HepG2 (cell line): ENCODE results near the gene PLET1.

ENCODE experiments used
- AFF4 ChIP-seq: sonication (generic); formaldehyde crosslinking; IDR thresholded peaks from 2 replicates; pipeline ENCODE4 v1.4.0; 2020; ENCODE audit warnings: missing genetic modification reagents
- EP300 ChIP-seq, 3 experiments: sonication (generic) in 1 of 3; formaldehyde crosslinking in 1 of 3; IDR thresholded peaks; 2 replicates each; pipeline versions ENCODE4 v1.5.1 to v1.6.1; 2011 to 2020; ENCODE audit warnings: low read depth in 2 of 3, low read length in 2 of 3, borderline replicate concordance in 1 of 3, improper control_type of control experiment in 1 of 3, mild to moderate bottlenecking in 1 of 3, missing genetic modification reagents in 1 of 3, moderate library complexity in 1 of 3
- ZKSCAN8 ChIP-seq: IDR thresholded peaks from 2 replicates; pipeline ENCODE4 v1.6.1; 2016; ENCODE audit warnings: borderline replicate concordance, missing genetic modification reagents, missing compliant biosample characterization
- ZNF33B ChIP-seq: sonication (generic); formaldehyde crosslinking; IDR thresholded peaks from 2 replicates; pipeline ENCODE4 v1.5.1; 2020; ENCODE audit warnings: mild to moderate bottlenecking, missing genetic modification reagents

GRCh38 chr11:112212710-112213109, 48.0 kb downstream of the PLET1 start:
- TF ChIP-seq ZKSCAN8 (CRISPR knock-in tag) (no peak), AFF4 (CRISPR knock-in tag) (no peak), EP300 (IDR thresholded peaks at IDR 0.05; ENCODE audit: low read depth in 2 of 2, low read length in 2 of 2) (no peak), EP300 (CRISPR knock-in tag; IDR thresholded peaks at IDR 0.05; ENCODE audit: borderline replicate concordance) (no peak), ZNF33B (CRISPR knock-in tag) (no peak)
